Measurements from ENCODE around the gene ANKHD1.

ANKHD1 gene

DNA sequence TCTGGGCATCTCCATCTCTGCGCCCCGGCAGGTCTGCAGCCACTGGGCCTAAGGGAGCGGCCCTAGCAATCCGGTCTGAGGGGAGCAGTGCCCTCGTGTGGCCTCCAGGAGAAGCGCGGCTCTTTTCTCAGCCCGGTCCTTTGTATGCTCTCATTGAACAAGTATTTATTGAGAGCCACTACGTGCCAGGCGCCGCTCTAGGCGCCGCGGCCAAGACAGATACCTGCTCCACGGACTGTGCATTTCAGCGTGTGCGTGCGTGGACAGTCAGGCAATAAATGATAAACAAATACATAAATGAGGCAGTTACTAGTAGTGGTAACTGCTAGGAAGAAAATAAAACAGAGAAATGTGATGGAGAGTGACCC, 43.9 kb upstream of the ANKHD1 start:
- Histone ChIP-seq H2BK120ac (ENCODE audit: low read depth, low read length) (peak overlapping the region; percentile 78), H3K4me3 (ENCODE audit: low read length in 2 of 2) (peak overlapping the region in 1 of 2 donors; percentile 12), H2BK12ac (ENCODE audit: low read length) (no peak overlapping the region), H3K27ac (replicated peaks; ENCODE audit: low read length) (no peak overlapping the region), H3K14ac (ENCODE audit: low read length) (no peak overlapping the region), H3K9me3 (replicated peaks in 1 of 2; ENCODE audit: control insufficient read depth in 2 of 2, insufficient read depth in 1 of 2, low read depth in 1 of 2, low read length in 2 of 2) (no peaks in the 10 kb centered on the region), H2AFZ (ENCODE audit: low read length) (peak overlapping the region; percentile 87), H3K4me2 (ENCODE audit: insufficient read depth, low read length, poor library complexity, severe bottlenecking) (no peak overlapping the region), H3K9ac (ENCODE audit: low read depth, low read length, poor library complexity) (no peak overlapping the region), H2BK5ac (ENCODE audit: low read length) (no peak overlapping the region), H2AK5ac (ENCODE audit: low read depth, low read length) (peak overlapping the region; percentile 36), H4K8ac (ENCODE audit: low read depth, low read length) (no peak overlapping the region), H3K23ac (ENCODE audit: low read depth, low read length, poor library complexity) (no peak overlapping the region), H4K91ac (ENCODE audit: low read depth, low read length, poor library complexity) (no peak overlapping the region), H3K4me1 (ENCODE audit: control insufficient read depth in 2 of 2, insufficient read depth in 1 of 2, low read depth in 1 of 2, low read length in 2 of 2) (peaks cover 0 to 10% of the 10 kb centered on the region in 2 donors), H3K18ac (ENCODE audit: low read length) (no peak overlapping the region), H3K4ac (ENCODE audit: low read length) (no peak overlapping the region), H3K79me1 (ENCODE audit: low read depth, low read length) (no peaks in the 10 kb centered on the region), H3K36me3 (replicated peaks in 1 of 2; ENCODE audit: control insufficient read depth in 2 of 2, insufficient read depth in 2 of 2, low read length in 2 of 2) (no peaks in the 10 kb centered on the region), H3K27me3 (ENCODE audit: control insufficient read depth in 3 of 3, insufficient read depth in 3 of 3, low read depth in 1 of 3, low read length in 3 of 3) (peaks cover 0 to 3% (median 0%) of the 10 kb centered on the region in 3 experiments), H2BK15ac (ENCODE audit: low read length) (no peak overlapping the region)
- DNase-seq (ENCODE audit: low spot score): peak; percentile 78
- WGBS, 2 donors (ENCODE audit: extremely low coverage in 2 of 2, insufficient read length in 2 of 2, insufficient replicate concordance in 1 of 2): no CpG with 5 or more reads among the region's 18 CpGs

DNA sequence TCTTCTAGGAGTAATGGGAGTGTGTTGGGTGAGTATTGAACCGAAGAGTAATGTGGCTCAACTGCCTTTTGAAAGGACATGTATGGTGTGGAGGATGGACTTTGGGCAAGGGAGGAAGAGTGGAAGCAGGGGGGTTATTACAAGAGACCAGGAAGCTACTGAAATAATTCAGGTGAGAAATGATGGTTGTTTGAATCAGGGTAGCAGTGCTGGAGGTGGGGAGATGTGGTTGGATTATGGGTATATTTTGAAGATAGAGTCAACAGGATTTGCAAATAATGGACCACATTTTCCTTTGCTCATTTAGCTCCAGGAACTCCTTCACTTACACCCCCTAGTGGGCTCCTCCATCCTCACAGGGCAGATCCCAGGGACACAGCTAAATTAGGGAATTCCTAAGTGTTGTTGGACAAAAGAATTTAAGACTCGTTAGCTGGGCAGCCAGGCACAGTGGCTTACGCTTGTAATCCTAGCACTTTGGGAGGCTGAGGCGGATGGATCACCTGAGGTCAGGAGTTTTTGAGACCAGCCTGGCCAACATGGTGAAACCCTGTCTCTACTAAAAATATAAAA, 42.8 kb upstream of the ANKHD1 start:
- Histone ChIP-seq H3K23ac (ENCODE audit: low read depth, low read length, poor library complexity) (no peak overlapping the region), H2BK15ac (ENCODE audit: low read length) (no peak overlapping the region), H3K79me1 (ENCODE audit: low read depth, low read length) (no peaks in the 10 kb centered on the region), H3K36me3 (replicated peaks in 1 of 2; ENCODE audit: control insufficient read depth in 2 of 2, insufficient read depth in 2 of 2, low read length in 2 of 2) (no peaks in the 10 kb centered on the region), H2AFZ (ENCODE audit: low read length) (no peak overlapping the region), H3K9me3 (replicated peaks in 1 of 2; ENCODE audit: control insufficient read depth in 2 of 2, insufficient read depth in 1 of 2, low read depth in 1 of 2, low read length in 2 of 2) (no peaks in the 10 kb centered on the region), H2AK5ac (ENCODE audit: low read depth, low read length) (no peak overlapping the region), H3K4me2 (ENCODE audit: insufficient read depth, low read length, poor library complexity, severe bottlenecking) (no peak overlapping the region), H3K27me3 (ENCODE audit: control insufficient read depth in 3 of 3, insufficient read depth in 3 of 3, low read depth in 1 of 3, low read length in 3 of 3) (peaks cover 0 to 3% (median 2%) of the 10 kb centered on the region in 3 experiments), H3K18ac (ENCODE audit: low read length) (no peak overlapping the region), H3K4me3 (ENCODE audit: low read length in 2 of 2) (no peak overlapping the region), H3K4me1 (ENCODE audit: control insufficient read depth in 2 of 2, insufficient read depth in 1 of 2, low read depth in 1 of 2, low read length in 2 of 2) (peaks cover 0 to 12% of the 10 kb centered on the region in 2 donors), H2BK12ac (ENCODE audit: low read length) (no peak overlapping the region), H3K27ac (replicated peaks; ENCODE audit: low read length) (no peak overlapping the region), H3K4ac (ENCODE audit: low read length) (no peak overlapping the region), H3K14ac (ENCODE audit: low read length) (no peak overlapping the region), H3K9ac (ENCODE audit: low read depth, low read length, poor library complexity) (no peak overlapping the region), H4K91ac (ENCODE audit: low read depth, low read length, poor library complexity) (no peak overlapping the region), H4K8ac (ENCODE audit: low read depth, low read length) (no peak overlapping the region), H2BK120ac (ENCODE audit: low read depth, low read length) (no peak overlapping the region), H2BK5ac (ENCODE audit: low read length) (no peak overlapping the region)
- WGBS, 2 donors (ENCODE audit: extremely low coverage in 2 of 2, insufficient read length in 2 of 2, insufficient replicate concordance in 1 of 2): no CpG with 5 or more reads among the region's 4 CpGs
- peak; percentile 54 for DNase-seq (ENCODE audit: low spot score)

DNA sequence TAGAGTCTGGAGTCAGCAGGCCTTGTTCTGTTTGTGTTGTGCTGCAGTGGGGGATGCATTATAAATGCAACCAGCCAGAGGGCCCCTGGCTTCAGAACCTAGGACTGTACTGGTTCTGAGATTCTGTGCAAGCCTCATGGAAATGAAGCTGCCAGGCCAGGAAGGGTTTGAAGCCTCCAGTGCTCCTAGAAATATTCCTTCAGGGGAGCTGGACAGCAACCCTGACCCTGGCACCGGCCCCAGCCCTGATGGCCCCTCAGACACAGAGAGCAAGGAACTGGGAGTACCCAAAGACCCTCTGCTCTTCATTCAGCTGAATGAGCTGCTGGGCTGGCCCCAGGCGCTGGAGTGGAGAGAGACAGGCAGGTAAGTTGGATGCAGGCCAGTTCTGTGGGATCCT, 41.5 kb upstream of the ANKHD1 start, which contains the start of gene SLC4A9:
Gene SLC4A9 (plus strand): TSS at position 94 of the 400 bp plus-strand sequence. CDS start 43 bp downstream, at position 137.
- no CpG with 5 or more reads among the region's 2 CpGs for WGBS, 2 donors (ENCODE audit: extremely low coverage in 2 of 2, insufficient read length in 2 of 2, insufficient replicate concordance in 1 of 2)
- Histone ChIP-seq H2BK12ac (ENCODE audit: low read length) (no peak within 1 kb of the TSS), H3K4ac (ENCODE audit: low read length) (no peak within 1 kb of the TSS), H3K36me3 (replicated peaks in 1 of 2; ENCODE audit: control insufficient read depth in 2 of 2, insufficient read depth in 2 of 2, low read length in 2 of 2) (no peaks in the 10 kb centered on the region), H3K4me1 (ENCODE audit: control insufficient read depth in 2 of 2, insufficient read depth in 1 of 2, low read depth in 1 of 2, low read length in 2 of 2) (peaks cover 0 to 12% of the 10 kb centered on the region in 2 donors), H2AFZ (ENCODE audit: low read length) (no peak within 1 kb of the TSS), H2BK15ac (ENCODE audit: low read length) (peak within 1 kb of the TSS; percentile 64), H4K91ac (ENCODE audit: low read depth, low read length, poor library complexity) (no peak within 1 kb of the TSS), H4K8ac (ENCODE audit: low read depth, low read length) (no peak within 1 kb of the TSS), H3K18ac (ENCODE audit: low read length) (peak within 1 kb of the TSS; percentile 52), H3K9me3 (replicated peaks in 1 of 2; ENCODE audit: control insufficient read depth in 2 of 2, insufficient read depth in 1 of 2, low read depth in 1 of 2, low read length in 2 of 2) (no peaks in the 10 kb centered on the region), H3K4me2 (ENCODE audit: insufficient read depth, low read length, poor library complexity, severe bottlenecking) (no peak within 1 kb of the TSS), H3K27me3 (ENCODE audit: control insufficient read depth in 3 of 3, insufficient read depth in 3 of 3, low read depth in 1 of 3, low read length in 3 of 3) (peaks cover 0 to 8% (median 0%) of the 10 kb centered on the region in 3 experiments), H2BK5ac (ENCODE audit: low read length) (peak within 1 kb of the TSS; percentile 35), H3K4me3 (ENCODE audit: low read length in 2 of 2) (no peak within 1 kb of the TSS), H3K14ac (ENCODE audit: low read length) (no peak within 1 kb of the TSS), H3K23ac (ENCODE audit: low read depth, low read length, poor library complexity) (no peak within 1 kb of the TSS), H3K27ac (replicated peaks; ENCODE audit: low read length) (no peak within 1 kb of the TSS), H2BK120ac (ENCODE audit: low read depth, low read length) (no peak within 1 kb of the TSS), H3K79me1 (ENCODE audit: low read depth, low read length) (no peaks in the 10 kb centered on the region), H2AK5ac (ENCODE audit: low read depth, low read length) (peak within 1 kb of the TSS; percentile 83), H3K9ac (ENCODE audit: low read depth, low read length, poor library complexity) (no peak within 1 kb of the TSS)
- DNase-seq (ENCODE audit: low spot score): no peak

DNA sequence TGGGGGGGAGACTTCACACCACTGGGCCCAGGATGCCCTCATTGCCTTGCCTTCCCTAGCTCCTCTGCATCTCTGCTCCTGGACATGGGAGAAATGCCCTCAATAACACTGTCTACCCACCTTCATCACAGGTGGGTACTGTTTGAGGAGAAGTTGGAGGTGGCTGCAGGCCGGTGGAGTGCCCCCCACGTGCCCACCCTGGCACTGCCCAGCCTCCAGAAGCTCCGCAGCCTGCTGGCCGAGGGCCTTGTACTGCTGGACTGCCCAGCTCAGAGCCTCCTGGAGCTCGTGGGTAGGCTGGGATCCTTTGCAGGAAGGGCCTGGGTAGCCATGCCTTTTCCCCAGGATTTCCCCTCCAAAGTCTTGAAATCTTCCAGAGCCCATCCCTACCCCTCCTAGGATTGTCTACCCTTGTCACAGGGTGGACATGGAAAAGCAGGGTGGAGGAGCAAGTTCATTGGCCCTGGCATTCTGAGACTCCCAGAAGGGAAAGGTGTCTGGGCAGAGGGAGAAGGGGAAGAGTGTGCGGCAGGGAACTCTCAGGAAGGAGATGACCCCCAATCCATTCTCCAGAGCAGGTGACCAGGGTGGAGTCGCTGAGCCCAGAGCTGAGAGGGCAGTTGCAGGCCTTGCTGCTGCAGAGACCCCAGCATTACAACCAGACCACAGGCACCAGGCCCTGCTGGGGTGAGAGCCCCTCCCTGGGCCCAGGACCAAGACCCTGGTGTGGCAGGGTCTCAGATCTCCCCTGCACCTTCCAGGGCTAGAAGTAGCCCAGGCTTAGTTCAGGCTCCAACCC, 40.8 kb upstream of the ANKHD1 start:
- Histone ChIP-seq H3K4me2 (ENCODE audit: insufficient read depth, low read length, poor library complexity, severe bottlenecking) (no peak overlapping the region), H3K4me3 (ENCODE audit: low read length in 2 of 2) (no peak overlapping the region), H4K8ac (ENCODE audit: low read depth, low read length) (no peak overlapping the region), H3K27ac (replicated peaks; ENCODE audit: low read length) (no peak overlapping the region), H2AFZ (ENCODE audit: low read length) (no peak overlapping the region), H2AK5ac (ENCODE audit: low read depth, low read length) (no peak overlapping the region), H2BK5ac (ENCODE audit: low read length) (peak overlapping the region; percentile 35), H3K18ac (ENCODE audit: low read length) (peak overlapping the region; percentile 52), H3K27me3 (ENCODE audit: control insufficient read depth in 3 of 3, insufficient read depth in 3 of 3, low read depth in 1 of 3, low read length in 3 of 3) (peaks cover 0 to 8% (median 0%) of the 10 kb centered on the region in 3 experiments), H2BK120ac (ENCODE audit: low read depth, low read length) (no peak overlapping the region), H2BK12ac (ENCODE audit: low read length) (no peak overlapping the region), H3K36me3 (replicated peaks in 1 of 2; ENCODE audit: control insufficient read depth in 2 of 2, insufficient read depth in 2 of 2, low read length in 2 of 2) (no peaks in the 10 kb centered on the region), H2BK15ac (ENCODE audit: low read length) (no peak overlapping the region), H3K4ac (ENCODE audit: low read length) (no peak overlapping the region), H3K79me1 (ENCODE audit: low read depth, low read length) (no peaks in the 10 kb centered on the region), H3K4me1 (ENCODE audit: control insufficient read depth in 2 of 2, insufficient read depth in 1 of 2, low read depth in 1 of 2, low read length in 2 of 2) (peaks cover 0 to 12% of the 10 kb centered on the region in 2 donors), H4K91ac (ENCODE audit: low read depth, low read length, poor library complexity) (no peak overlapping the region), H3K14ac (ENCODE audit: low read length) (no peak overlapping the region), H3K9ac (ENCODE audit: low read depth, low read length, poor library complexity) (no peak overlapping the region), H3K9me3 (replicated peaks in 1 of 2; ENCODE audit: control insufficient read depth in 2 of 2, insufficient read depth in 1 of 2, low read depth in 1 of 2, low read length in 2 of 2) (no peaks in the 10 kb centered on the region), H3K23ac (ENCODE audit: low read depth, low read length, poor library complexity) (no peak overlapping the region)
- DNase-seq (ENCODE audit: low spot score): no peak
- no CpG with 5 or more reads among the region's 7 CpGs for WGBS, 2 donors (ENCODE audit: extremely low coverage in 2 of 2, insufficient read length in 2 of 2, insufficient replicate concordance in 1 of 2)
